HEK293T (cell line): ENCODE results near the gene KCNQ1.

Experiments used
- CTCF ChIA-PET: fragments of 350-600 bp; formaldehyde crosslinking; extraction: SDS; loops from one replicate; lab custom pipeline; 2021; ENCODE audit warnings: antibody characterized with exemption, inconsistent platforms; lab: Yijun Ruan, JAX
- POLR2A ChIA-PET: fragments of 350-600 bp; formaldehyde crosslinking; extraction: SDS; loops from one replicate; lab custom pipeline; 2020; ENCODE audit warnings: antibody characterized with exemption, inconsistent platforms; lab: Yijun Ruan, JAX
- DNase-seq: peaks from one replicate; pipeline ENCODE4 v3.0.0; 2012; ENCODE audit warnings: mixed read lengths; ENCODE audit errors: extremely low spot score
- ARNT ChIP-seq: fragments of 450-650 bp; IDR thresholded peaks from 2 replicates; pipeline ENCODE4 v1.6.1; 2017; ENCODE audit warnings: mild to moderate bottlenecking
- BHLHE40 ChIP-seq: fragments of 450-650 bp; IDR thresholded peaks from 2 replicates; pipeline ENCODE4 v1.6.1; 2016; ENCODE audit warnings: mild to moderate bottlenecking, moderate library complexity, borderline replicate concordance
- CTBP1 ChIP-seq: fragments of 450-650 bp; IDR thresholded peaks from 2 replicates; pipeline ENCODE4 v1.6.1; 2016; ENCODE audit warnings: borderline replicate concordance
- ELF4 ChIP-seq: fragments of 450-650 bp; IDR thresholded peaks from 2 replicates; pipeline ENCODE4 v1.6.1; 2017; ENCODE audit warnings: antibody characterized with exemption
- FOXA1 ChIP-seq: fragments of 450-650 bp; IDR thresholded peaks from 2 replicates; pipeline ENCODE4 v1.6.1; 2016; ENCODE audit warnings: mild to moderate bottlenecking
- FOXK2 ChIP-seq: fragments of 450-650 bp; IDR thresholded peaks from 2 replicates; pipeline ENCODE4 v1.6.1; 2016; ENCODE audit warnings: mild to moderate bottlenecking
- FOXM1 ChIP-seq: fragments of 450-650 bp; IDR thresholded peaks from 2 replicates; pipeline ENCODE4 v1.6.1; 2017; ENCODE audit warnings: mild to moderate bottlenecking, borderline replicate concordance
- HDGF ChIP-seq: fragments of 450-650 bp; IDR thresholded peaks from 2 replicates; pipeline ENCODE4 v1.6.1; 2017; ENCODE audit warnings: antibody characterized with exemption, borderline replicate concordance
- L3MBTL2 ChIP-seq: fragments of 450-650 bp; conservative IDR thresholded peaks from 2 replicates; pipeline ENCODE4 v1.6.1; 2016; ENCODE audit warnings: mild to moderate bottlenecking
- LEF1 ChIP-seq: fragments of 450-650 bp; IDR thresholded peaks from 2 replicates; pipeline ENCODE4 v1.6.1; 2017; ENCODE audit warnings: mild to moderate bottlenecking, borderline replicate concordance
- NFRKB ChIP-seq: fragments of 450-650 bp; IDR thresholded peaks from 2 replicates; pipeline ENCODE4 v1.6.1; 2016; ENCODE audit warnings: mild to moderate bottlenecking, moderate library complexity
- SP1 ChIP-seq: fragments of 450-650 bp; IDR thresholded peaks from 2 replicates; pipeline ENCODE4 v1.6.1; 2017
- SUZ12 ChIP-seq: fragments of 450-650 bp; IDR thresholded peaks from 2 replicates; pipeline ENCODE4 v1.6.1; 2016; ENCODE audit warnings: mild to moderate bottlenecking
- TARDBP ChIP-seq: fragments of 450-650 bp; IDR thresholded peaks from 2 replicates; pipeline ENCODE4 v1.6.1; 2016
- ZNF384 ChIP-seq: fragments of 450-650 bp; IDR thresholded peaks from 2 replicates; pipeline ENCODE4 v1.6.1; 2016
- TF ChIP-seq, protein P1 (sequence below): fragments of 450-650 bp; IDR thresholded peaks from 2 replicates; pipeline ENCODE4 v1.6.1; 2016

The KCNQ1 gene

DNA sequence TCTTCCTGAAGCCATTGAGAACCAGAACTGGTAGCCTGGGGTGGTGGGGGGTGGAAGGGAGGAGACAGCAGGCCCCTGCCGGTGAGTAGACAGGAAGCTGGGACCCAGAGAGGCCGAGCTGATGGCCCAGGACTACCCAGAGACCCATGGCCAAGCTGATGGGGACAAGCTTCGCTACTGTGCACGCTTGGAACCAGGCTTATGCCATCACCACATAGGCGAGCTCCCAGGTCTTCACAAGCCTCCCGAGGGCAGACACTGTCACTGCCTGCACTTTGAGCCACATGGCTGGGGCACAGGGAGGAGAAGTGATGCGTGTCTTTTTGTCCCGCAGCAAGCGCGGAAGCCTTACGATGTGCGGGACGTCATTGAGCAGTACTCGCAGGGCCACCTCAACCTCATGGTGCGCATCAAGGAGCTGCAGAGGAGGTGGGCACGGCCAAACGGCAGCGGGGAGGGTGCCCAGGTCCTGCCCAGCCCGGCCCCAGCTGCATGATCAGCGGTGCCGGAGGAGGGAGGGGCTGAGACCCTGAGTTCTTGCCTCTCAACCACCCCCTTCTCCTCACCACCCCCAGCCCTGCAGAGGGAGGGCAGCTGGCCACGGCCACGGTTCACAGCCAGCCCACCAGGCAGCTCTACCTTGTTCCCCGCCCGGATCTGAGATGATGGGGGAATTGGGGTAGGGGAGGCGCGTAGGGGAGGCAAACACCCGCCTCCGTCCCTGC is 331.0 kb downstream of the KCNQ1 start:
- POLR2A ChIA-PET: no interaction called here

DNA sequence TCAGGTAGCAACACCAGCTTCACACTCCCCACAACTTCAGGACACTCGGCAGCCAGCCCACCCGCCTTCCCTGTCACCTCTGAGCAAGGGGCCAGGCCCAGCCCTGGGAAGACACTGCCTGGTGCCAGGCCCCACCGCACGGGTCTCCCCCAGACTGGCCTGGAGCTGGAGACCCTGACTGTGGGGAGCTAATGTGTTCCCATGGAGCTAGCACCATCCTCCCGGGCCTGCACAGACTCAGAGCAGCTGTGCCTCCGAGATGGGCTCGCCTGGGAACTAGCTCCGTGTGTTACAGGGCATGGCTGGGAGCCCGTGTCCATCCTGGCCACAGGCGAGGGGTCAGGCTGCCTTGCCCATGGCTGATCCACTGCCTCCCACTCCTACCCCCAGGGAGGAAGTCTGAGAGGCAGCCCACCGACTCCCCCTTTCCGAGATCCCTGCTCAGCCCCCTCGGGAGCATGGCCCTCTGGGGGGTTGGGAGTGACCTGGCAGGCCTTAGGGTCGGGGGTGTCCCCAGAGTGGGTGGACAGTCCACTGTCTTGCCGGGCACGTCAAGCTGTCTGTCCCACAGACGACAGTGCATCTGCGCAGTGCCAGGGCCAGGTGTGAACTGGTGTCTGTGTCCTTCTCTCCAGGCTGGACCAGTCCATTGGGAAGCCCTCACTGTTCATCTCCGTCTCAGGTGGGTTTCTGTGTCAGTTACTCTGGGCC is 331.7 kb downstream of the KCNQ1 start:
- DNase-seq: no peak
- TF ChIP-seq SUZ12 (no peak), CTBP1 (no peak), NFRKB (no peak), SP1 (no peak), ELF4 (no peak), ARNT (no peak), HDGF (no peak), L3MBTL2 (no peak), ZNF384 (no peak), BHLHE40 (no peak), FOXA1 (no peak), FOXM1 (no peak), LEF1 (no peak)
- TF ChIP-seq, protein P1, sequence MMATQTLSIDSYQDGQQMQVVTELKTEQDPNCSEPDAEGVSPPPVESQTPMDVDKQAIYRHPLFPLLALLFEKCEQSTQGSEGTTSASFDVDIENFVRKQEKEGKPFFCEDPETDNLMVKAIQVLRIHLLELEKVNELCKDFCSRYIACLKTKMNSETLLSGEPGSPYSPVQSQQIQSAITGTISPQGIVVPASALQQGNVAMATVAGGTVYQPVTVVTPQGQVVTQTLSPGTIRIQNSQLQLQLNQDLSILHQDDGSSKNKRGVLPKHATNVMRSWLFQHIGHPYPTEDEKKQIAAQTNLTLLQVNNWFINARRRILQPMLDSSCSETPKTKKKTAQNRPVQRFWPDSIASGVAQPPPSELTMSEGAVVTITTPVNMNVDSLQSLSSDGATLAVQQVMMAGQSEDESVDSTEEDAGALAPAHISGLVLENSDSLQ: no peak
- ChIA-PET CTCF (no interaction called here), POLR2A (no interaction called here)

More for the DNA sequence above, 331.0 kb downstream of the KCNQ1 start:
- CTCF ChIA-PET: interaction anchor here (0.7 kb wide), 1 partner anchor 128 kb away, joined by 3 read pairs; no protein-coding TSS in a partner anchor
- TF ChIP-seq FOXA1 (no peak), HDGF (no peak), TARDBP (no peak), FOXK2 (no peak), LEF1 (no peak), SP1 (no peak), ARNT (no peak), SUZ12 (no peak), BHLHE40 (no peak), CTBP1 (no peak), ZNF384 (no peak), ELF4 (no peak), FOXM1 (no peak)
- DNase-seq: no peak

DNA sequence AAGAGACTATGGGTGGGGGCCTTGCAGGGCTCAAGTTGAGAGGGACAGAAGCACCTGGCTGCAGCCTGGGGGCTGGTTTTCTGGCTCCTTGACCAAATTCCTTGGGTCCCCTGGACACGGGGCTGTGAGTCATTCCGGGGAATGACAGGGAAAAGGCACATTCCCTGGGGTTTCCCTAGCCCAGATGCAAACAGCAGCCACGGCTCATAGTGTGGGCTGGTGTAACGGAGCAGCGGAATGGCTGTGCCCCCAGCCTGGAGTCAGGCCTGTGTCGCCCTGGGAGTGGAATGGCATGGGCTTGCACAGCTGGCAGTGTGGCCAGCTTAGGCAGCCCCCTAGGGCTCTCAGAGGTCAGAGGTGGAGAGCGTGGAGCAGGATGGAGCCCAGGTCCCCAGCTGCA is 332.6 kb downstream of the KCNQ1 start:
- TF ChIP-seq ZNF384 (no peak), ELF4 (no peak), FOXM1 (no peak), FOXA1 (no peak), BHLHE40 (no peak), CTBP1 (no peak), L3MBTL2 (no peak), LEF1 (no peak), TARDBP (no peak), SUZ12 (no peak), HDGF (no peak), SP1 (no peak), ARNT (no peak), NFRKB (no peak), FOXK2 (no peak)
- TF ChIP-seq, protein P1: no peak
- DNase-seq: no peak
- CTCF ChIA-PET: no interaction called here
- POLR2A ChIA-PET: no interaction called here

DNA sequence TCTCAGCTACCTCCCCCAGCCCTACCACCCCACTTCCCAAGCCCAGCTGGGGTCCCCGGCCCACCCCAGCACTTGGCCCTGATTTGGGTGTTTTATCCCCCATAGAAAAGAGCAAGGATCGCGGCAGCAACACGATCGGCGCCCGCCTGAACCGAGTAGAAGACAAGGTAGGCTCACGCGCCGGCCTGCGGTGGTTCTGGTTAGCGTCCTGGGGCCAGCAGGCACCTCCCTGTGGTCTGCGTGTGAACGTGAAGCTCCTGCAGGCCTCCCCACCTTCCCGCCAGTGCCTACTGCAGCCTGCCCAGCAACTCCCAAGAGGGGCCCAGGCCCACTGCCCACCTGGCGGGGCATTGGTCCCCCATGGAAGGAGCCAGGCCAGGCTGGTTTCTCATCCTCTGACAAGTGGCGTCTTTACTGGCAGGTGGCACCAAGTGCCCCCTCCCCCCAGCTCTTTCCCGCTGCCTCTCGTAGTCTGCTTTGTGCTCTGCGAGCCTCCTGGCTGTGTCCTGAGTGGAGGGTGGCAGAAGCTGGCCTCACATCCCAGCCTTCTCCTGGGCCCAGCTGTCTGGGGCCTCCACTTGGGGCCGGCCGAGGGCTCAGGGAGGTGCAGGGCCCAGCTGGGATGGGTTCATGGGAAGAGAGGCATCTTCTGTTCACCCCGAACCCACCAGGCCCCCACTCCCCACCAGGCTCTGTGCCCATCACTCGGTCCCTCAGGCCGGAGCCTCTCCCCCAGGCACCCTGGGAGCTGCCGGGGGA is 333.2 kb downstream of the KCNQ1 start:
- ChIA-PET CTCF (no interaction called here), POLR2A (no interaction called here)
- DNase-seq: no peak
- no peak for TF ChIP-seq L3MBTL2
- TF ChIP-seq, protein P1: no peak
- TF ChIP-seq SP1: no peak
- TF ChIP-seq LEF1: no peak
- no peak for TF ChIP-seq FOXK2
- TF ChIP-seq HDGF: no peak
